HUDEP-2 (cell line): Measurements from ENCODE around the gene RGSL1.

Experiments
- DNase-seq, 76 experiments: peaks; one replicate each; lab custom pipeline; 2025; ENCODE audit not compliant: unreplicated experiment in 76 of 76; lab: John Stamatoyannopoulos, UW

RGSL1 gene

DNA sequence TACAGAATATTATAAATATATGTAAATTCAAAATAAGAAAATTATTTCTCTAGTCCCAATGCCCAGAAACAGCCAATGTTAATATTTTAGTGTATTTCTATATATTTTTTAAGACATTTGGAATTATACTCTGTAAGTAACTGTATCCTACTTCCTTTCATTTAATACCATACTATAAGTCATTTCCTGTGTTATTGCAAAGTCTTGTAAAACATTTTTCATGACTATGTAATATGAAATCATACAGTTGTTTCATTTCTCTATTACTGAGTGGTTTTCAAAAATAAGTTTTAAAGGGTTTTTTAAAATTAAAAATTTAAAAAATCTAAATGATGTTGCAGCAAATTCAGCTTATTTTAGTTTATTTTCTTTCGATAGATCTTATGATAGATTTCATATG, 137.1 kb downstream of the RGSL1 start:
- DNase-seq = no peak

DNA sequence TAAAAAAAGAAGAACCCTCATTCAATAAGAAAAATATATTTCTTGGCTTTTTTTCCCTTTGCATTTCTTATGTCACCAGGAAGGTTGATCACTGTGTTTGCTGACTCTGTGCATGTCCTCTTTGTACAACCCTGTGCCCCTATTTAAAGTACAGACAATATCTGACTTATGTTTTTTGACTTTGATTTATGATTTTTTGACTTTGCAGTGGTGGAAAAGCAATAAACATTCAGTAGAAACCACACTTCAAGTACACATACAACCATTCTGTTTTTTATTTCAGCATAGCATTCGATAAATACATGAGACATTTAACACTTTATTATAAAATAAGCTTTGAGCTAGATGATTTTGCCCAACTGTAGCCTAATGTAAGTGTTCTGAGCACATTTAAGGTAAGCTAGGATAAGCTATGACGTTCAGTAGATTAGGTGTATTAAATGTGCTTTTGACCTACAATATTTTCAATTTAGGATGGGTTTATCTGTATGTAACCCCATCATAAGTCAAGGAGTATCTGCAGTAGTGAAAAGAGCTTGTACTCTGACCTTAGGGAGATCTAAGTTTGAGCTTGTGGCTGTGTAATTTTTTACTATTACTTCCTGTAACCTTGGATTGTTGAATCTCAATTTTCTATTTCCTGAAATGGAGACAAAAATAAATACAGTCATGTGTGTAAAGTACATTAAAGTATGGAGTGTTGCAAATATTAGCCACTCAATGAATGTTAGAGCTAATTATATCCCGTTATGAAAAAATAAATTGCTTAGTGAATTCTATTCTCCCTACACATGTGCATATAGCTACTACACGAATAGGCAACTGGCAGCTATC, 137.9 kb downstream of the RGSL1 start:
- no peak for DNase-seq

DNA sequence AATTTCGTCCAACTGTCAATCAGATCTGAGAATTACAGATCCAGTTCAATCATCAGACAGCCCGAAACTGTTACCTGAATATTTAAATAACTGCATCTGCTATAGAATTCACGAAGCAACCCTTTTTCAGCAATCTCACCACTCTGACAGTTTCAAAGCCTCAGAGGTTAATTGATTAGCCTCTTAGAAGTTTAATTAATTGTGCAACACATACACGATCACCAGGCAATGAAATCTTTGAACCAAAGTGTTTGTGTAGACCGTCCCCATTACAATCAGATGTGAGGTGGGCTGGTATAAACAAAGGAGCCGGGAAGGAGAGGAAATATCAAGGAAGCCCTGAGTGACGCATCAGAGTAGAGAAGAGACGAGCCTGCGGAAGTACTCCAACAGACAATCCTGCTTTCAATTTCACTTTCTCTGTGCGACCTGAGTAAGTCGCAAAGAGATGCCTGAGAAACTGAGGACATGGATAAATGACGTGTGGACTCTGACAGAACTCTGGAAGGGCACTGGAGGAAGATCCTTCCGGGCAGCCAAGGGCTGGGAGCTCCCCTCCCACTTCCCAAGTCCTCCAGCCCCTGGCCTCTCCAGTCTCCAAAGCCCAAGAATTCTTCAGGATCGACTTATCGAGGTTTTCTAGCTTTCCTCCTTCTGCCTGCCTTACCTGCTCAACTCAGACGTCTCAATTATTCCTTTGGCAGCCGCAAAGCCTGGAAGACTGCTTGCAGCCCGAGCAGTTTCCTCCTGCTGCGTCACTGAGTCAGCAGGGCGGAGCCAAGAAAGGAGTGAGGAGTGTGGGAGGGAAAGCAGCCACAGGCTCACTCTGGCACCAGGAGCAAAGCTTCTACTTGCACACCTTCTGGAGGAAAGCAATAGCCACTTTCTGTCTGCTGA, 138.8 kb downstream of the RGSL1 start, which contains the start of gene RNASEL:
RNASEL (minus strand) TSS at position 757 of the 897 bp plus-strand sequence. CDS start 2,450 bp downstream, outside the sequence.
- peak in 46 of 76 experiments; percentile 2 to 56 (median 25) for DNase-seq

DNA sequence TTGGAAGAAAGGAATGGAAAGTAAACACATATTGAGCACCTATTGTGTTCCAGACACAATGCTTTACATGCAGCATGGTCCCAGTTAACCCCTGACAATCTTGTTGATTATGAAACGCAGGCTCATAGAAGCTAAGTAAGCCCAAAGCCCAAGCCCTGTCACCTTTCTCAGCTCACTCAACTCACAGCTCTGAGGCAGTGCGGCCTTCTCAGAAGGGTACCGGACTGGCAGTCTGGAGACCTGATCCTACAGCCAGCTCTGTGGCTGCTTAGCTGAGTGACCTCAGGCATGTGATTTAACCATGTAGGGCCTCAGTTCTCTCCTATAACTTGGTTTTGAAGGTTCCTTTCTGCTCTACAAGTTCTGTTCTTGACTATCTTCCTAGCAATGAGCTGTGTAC, 139.6 kb downstream of the RGSL1 start:
- DNase-seq = no peak

DNA sequence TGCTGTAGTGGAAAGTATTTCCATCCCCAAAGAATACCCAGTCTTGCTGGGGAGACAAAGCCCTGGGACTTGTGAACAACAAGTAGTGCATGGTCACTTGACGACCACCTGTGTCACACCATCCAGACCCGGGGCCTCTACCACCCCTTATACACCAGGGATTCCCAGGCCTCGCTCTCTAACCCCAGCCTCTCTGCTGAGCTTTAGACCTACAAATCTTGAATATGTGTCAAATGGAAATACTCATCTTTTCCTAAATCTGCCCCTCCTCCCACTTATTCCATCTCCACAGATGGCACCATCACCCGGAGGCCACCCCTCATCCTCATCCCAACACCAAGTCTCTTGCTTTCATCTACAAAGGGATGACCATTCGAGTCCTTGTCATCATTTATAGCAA, 140.0 kb downstream of the RGSL1 start:
- DNase-seq = no peak

DNA sequence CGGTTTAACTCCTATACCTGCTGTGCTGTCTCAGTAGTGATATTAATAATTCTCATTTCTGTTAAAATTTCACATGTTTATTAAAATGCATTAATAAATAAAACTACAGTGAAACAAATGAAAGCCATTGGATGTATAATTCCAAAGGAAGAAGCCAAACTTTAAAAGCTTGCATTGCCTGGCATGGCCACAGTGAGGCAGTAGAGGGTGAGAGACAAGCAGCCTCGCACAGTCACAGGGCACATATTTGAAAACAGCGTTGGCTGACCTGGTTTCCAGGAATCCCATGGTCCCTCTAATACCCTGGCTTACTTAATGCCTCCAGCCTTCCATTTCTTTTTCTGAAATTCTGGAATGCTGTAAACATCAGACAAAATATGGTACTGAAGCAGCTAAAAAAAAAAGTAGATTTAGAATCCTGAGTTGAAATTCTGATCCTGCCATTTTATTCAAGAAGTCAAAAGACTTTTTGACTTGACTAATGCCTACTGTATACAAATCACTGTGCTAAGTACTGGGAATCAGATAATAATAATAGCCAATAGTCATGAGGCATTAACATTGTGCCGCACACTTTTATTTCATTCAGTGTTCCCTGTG, 145.8 kb downstream of the RGSL1 start:
- peak in 49 of 76 experiments; percentile 4 to 68 (median 36) for DNase-seq

DNA sequence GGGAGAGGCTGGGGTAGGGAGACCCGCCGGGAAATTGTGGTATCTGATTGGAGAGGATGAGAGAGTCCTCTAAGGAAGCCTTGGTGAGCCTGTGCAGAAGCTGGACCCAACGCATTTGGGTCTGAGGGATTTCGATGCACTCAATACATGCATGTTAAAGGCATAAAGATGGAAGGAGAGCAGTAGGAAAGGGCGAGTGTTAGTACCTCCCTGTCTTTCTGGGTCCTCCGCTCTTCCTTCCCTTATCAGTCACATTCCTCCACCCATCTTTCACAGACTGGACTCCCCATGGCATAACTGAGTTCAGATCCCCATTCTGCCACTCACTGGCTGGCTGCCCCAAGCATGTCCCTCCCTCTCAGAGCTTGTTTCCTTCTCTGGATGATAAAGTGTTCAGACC, 147.0 kb downstream of the RGSL1 start:
- no peak for DNase-seq

DNA sequence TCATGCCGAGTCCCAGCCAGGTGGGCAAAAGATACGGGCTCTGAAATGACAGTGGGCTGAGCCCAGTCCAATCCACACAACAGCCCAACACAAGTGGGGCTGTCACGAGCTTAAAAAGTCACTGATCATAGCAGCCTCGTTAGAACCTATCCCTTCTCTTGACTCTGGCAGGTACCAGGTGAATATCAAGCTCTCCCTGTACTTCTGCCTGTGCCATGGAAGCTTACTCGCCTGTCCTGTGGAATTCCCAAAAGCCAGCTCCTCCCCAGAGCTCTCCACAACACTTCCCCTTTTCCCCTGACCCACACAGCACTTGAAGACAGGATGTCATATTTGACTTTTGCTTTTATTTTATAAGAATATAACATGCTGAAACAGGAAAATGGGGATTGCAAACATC, 148.3 kb downstream of the RGSL1 start:
- no peak for DNase-seq

DNA sequence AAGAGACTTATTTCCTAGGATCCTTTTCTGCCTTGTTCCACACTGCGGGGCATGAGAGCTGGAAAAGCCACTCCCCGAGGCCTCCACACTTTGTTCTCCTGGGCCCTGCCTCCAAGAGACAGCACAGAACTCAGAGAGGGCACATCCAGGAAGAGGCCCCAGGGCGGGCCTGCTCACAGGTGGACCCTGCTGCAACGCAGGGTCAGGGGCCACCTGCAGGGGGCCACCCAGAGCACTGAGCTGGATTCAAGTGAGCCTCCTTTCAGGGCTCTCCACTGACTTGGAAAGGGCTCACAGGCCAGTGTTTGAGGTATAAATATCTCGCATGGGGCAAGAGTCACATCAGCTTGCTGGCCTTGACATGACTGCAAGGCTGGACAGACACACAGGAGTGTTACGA, 149.4 kb downstream of the RGSL1 start:
- DNase-seq = peak in 5 of 76 experiments; percentile 5 to 12 (median 8)

DNA sequence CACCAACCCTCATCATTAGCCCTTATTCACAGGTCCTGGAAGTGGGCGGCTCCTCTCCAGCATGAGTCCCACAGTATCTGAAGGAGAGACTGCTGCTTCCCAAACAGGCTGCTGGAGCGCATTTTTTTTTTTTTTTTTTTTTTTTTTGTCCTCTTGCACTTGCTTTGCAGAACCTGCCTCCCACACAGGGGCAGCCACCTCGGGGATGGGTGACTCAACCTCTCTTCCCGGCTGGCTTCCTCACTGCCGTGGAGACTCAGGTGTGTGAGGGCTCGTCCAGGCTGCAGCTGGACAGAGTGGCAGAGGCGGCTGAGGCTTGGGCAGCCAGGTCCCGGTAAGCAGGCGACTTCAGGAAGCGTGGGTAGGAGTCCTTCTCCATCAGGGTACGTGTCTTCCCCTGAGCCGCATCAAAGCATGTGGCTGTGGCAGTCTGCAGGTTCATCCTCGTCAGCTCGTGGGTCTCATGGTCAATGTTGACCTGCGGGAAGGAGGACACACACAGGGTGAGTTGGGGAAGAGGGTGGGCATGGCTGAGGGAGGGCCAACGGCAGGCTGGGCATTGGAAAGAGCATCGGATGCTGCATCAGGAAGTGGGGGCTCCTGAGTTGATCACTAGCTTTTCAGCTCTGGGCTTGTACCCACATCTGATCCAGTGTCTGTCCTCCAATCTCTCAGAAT, 150.2 kb downstream of the RGSL1 start:
- DNase-seq = no peak

DNA sequence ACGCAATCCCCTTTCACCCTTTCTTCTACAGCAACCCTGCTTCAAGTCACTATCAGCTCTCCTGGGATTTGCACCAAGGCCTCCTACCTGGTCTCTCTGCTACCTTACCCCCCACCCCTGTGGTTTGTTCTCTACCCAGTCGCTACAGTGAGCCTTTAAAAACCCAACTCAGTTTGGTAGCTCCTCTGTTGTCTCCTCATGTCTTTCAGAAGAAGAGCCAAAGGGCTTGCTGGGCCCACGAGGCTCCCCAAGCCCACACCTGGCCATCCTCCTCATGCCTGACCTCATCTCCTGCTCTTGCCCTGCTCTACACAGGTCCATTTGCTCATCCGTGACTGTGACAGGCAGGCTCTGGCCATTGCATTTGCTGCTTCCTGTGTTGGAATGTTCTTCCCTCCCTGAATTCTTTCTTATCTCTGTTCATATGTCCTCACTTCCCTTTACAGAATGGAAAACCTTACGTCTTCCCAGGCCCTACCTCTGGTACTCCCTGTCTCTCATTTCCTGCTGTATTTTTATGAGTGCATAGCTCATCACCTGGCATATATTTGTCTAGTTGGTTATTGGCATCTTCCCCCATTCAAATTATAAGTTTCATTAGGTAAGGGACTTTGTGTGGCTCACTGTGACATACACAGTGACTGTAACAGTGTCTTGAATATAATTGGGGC, 150.9 kb downstream of the RGSL1 start:
- no peak for DNase-seq

DNA sequence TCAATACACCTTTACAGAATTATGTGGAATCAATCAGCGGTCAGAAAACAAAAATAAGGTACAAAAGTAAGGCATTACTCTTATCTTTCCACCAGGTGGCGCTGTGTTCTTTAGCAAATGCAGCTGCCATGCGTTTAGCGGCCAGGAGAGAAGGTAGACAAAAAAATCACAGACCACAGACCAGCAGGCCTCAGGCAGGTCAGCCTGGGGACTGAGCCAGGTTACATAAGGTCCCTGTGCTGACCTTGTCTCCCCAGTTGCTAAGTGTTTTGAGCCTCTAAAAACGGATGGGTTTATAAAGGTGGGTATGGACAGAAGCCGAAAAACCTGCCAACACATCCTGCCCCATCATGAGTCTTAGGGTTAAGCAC, 151.5 kb downstream of the RGSL1 start:
- DNase-seq = peak in 54 of 76 experiments; percentile 5 to 73 (median 46)

DNA sequence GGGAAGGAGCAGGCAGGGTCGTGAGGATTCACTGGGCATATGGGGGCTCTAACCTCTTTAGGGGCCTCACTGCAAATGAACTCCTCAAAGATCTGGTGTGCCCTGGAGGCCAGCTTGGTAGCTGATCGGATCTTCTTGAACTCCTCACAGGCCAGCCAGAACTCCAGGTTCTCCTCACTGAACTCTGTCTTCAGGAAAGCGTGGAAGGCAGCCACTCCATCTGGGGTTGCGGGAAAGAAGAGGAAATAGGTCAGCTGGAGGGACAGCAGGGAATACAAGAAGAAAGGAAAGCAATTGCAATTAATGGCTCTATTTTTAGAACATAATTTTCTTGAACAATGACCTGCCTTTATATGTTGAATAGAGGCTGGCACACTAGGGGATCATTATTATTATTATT, 152.0 kb downstream of the RGSL1 start:
- DNase-seq = no peak

DNA sequence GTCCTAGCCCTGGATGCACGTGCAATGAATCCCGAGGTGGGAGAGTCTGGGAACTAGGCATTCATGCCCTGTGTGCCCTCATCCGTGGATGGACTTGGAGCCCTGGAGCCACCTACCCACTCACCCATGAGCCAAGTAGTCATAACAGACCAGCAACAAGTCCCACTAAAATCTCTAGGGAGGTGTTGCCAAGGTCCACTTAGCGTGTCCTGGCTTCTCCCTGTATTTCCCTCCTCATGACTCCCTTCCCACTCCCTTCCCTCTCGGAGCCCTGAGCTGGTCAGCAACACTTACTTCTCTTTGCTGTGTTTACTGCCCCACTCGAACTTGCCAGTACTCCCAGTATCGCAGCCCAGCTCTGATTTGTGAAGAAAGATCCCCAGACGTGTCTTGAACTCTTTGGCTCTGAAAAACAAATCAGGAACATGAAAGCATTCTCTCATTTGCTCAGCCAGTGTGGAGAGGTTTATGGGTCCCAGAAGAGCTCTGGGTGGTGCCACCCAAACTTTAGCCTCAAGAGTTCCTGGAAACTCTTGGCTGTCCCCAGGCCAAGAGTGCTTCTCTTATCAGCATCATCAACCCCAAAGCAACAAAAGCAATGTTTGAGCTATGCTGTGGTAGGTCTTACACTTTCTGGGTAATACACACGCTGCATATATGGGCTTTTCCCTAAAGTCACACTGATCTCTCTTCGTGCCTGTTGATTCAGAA, 153.1 kb downstream of the RGSL1 start:
- DNase-seq = peak in 44 of 76 experiments; percentile 14 to 77 (median 35)

DNA sequence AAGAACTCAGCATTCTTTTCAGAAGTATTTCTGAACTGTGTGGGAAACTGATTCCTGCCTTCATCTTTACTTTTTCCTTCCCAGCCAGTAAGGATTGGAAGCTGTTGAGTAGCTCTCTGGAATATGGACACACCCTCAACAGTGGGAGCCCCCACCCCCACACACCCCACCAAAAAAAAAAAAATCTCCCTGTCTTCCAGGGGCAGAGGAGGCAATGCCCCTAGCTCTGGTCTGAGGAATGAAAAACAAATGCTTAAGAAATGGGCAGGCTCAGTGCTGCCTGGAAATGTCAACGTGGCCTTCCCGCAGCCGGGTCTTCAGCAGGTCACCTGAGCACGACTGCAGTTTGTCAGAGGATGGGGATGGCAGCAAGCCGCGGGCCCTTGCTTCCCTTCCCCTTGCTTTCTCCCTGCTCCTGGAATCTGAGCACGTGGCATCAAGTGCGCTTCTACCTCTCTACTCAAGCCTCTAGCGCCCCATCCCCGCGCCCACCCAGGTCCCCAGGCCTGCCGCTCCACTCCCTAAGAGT, 153.8 kb downstream of the RGSL1 start:
- peak in 1 of 76 experiments; percentile 19 for DNase-seq

DNA sequence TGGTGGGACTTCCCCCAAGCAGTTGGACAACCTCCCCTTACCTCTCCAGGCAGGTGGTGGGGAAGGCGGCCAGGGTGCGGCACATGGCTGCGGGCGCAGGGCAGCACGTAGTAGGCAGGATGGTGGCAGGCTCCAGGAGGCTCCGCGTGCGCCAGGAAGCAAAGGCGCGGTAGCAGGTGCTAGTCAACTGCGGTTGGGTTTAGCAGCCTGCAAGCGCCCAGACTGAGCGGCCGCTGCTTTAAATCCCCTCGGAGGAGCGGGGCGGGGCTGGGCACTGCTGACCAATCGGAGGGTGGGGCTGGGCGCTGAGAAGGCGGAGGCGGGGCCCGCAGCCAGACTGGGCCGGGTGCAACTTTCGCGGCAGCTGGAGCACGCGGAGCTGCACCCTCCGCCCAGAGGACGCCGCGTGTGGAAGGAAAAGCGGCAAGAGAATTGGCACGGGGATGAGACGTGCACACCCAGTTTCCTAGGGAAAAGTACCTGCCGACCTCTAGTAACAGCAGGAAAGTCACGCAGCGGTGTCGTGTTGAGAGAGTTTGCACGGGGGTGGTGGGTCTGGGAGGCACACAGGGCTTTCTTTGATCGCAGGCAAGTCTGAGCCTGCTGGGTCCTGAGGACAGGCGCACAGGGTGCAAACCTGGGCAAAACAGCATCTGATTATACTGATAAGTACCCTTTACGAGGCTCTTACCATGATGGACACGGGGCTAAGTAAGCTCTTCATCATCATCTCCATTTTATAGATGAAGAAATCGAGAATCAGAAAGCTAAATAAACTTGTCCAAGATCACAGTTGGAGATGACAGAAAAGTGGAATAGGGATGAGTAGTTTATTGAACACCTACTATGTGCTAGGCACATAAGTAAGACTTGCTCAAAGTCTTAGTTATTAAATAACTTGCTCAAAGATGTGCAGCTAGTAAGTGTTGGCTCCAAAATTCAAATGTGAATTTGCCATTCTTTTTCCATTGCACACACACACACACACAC, 154.5 kb downstream of the RGSL1 start, which contains the start of gene RGS16:
RGS16 (minus strand) TSS at position 215 of the 990 bp plus-strand sequence; CDS start at position 85, 130 bp downstream.
- peak in 74 of 76 experiments; percentile 44 to 95 (median 86) for DNase-seq

DNA sequence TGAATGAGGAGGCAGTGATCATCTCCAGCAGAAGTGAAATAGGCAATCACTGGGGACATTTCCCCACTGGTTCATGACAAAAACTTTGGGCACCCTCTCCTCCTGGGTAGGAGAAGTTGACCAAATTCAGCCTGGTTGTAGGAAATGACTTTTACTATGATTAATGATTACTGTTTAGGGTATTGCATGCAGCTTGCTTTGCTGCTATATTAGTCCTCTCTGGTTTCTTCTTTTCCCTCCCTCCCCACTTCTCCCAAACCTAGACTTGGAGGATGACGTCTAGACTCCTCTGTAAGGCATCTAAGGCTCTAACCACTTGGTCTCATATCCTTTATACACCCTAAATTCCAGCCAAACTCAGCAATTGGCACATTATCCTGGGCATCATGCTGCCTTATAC, 157.6 kb downstream of the RGSL1 start:
- no peak for DNase-seq

DNA sequence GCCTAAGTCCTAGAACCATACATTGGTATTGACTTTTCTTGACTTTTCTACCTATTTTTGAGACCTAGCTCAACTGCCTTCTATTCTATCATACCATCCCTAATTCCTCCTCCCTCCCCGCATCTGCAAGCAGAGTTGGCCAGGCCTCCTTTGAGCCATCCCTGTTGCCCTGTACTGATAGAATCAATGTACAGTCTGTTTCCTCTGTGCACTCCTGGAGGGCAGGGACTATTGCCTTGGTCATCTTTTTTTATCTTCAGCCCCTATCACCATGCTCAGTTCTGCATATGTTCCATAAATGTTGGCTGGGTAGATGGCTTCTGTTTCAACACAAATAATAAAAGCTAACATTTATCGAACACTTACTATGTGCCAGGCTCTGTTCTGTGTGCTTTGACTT, 158.3 kb downstream of the RGSL1 start:
- DNase-seq = no peak
